Sigmoid colon (tissue), 4 donors: ENCODE measurements around the gene C14orf119.

Experiments used
- CTCF ChIP-seq, 4 experiments: fragments of 450-650 bp in 3 of 4; fragments of 200-600 bp in 1 of 4; IDR thresholded peaks; one replicate each; pipeline ENCODE4 v1.5.1; 2016 to 2019; ENCODE audit warnings: antibody characterized with exemption in 4 of 4, mild to moderate bottlenecking in 3 of 4, moderate library complexity in 2 of 4
- EP300 ChIP-seq, 4 donors: sonication (generic); formaldehyde crosslinking; IDR thresholded peaks; one replicate each; pipeline ENCODE4 v1.6.1; 2017; ENCODE audit warnings: antibody characterized with exemption in 4 of 4

GRCh38 chr14:23109769-23110168, 14.5 kb downstream of the C14orf119 start:
- no peak for TF ChIP-seq CTCF (IDR thresholded peaks at IDR 0.05)
- no peak for TF ChIP-seq EP300 (IDR thresholded peaks at IDR 0.05)
